Kidney tubule cell (primary cell): ENCODE results near the gene LRRIQ1.

Experiments used
- DNase-seq: peaks from one replicate; pipeline ENCODE4 v3.0.0-alpha.2; 2018; ENCODE audit warnings: low spot score

Gene LRRIQ1

GRCh38 chr12:85281636-85282312 lies 245.6 kb downstream of the LRRIQ1 start:
- DNase-seq, result no peak

- DNase-seq, result no peak
Measured at GRCh38 chr12:85283560-85283959, 247.4 kb downstream of the LRRIQ1 start.
